HL-60 (cell line): ENCODE data around the gene MED17.

Source experiments
- DNase-seq, 2 experiments: peaks; one replicate each; pipeline ENCODE4 v3.0.0-alpha.2; 2010 to 2020; ENCODE audit warnings: low read depth in 1 of 2, low spot score in 1 of 2
- H3K27ac ChIP-seq: fragments of 250-450 bp; sonication (Bioruptor Pico); replicated peaks from 2 replicates; pipeline ENCODE4 v1.5.1; 2020; ENCODE audit warnings: mild to moderate bottlenecking, moderate library complexity
- H3K27me3 ChIP-seq: fragments of 250-450 bp; sonication (Bioruptor Pico); 2 replicates; pipeline ENCODE4 v1.5.1; 2021; ENCODE audit warnings: mild to moderate bottlenecking, moderate library complexity; ENCODE audit not compliant: insufficient read depth, poor library complexity, severe bottlenecking
- H3K4me3 ChIP-seq: replicated peaks from 2 replicates; pipeline ENCODE4 v1.5.1; 2011; ENCODE audit warnings: mild to moderate bottlenecking, control low read depth, low read length; ENCODE audit not compliant: insufficient read depth
- GABPA ChIP-seq: IDR thresholded peaks from 2 replicates; pipeline ENCODE4 v1.6.1; 2012; ENCODE audit warnings: low read depth
- POLR2AphosphoS5 ChIP-seq: IDR thresholded peaks from 2 replicates; pipeline ENCODE4 v1.6.1; 2012; ENCODE audit warnings: low read depth
- SPI1 ChIP-seq: IDR thresholded peaks from 2 replicates; pipeline ENCODE4 v1.6.1; 2012; ENCODE audit warnings: low read depth, mild to moderate bottlenecking, borderline replicate concordance
- TF ChIP-seq, protein P1 (sequence below): IDR thresholded peaks from one replicate; pipeline ENCODE4 v1.5.1; 2011; ENCODE audit warnings: low read length, control low read depth, inconsistent platforms; ENCODE audit not compliant: insufficient read depth
- TF ChIP-seq, protein P2 (sequence below): IDR thresholded peaks from 2 replicates; pipeline ENCODE4 v1.6.1; 2012; ENCODE audit warnings: low read depth; ENCODE audit not compliant: insufficient replicate concordance

The MED17 gene

DNA sequence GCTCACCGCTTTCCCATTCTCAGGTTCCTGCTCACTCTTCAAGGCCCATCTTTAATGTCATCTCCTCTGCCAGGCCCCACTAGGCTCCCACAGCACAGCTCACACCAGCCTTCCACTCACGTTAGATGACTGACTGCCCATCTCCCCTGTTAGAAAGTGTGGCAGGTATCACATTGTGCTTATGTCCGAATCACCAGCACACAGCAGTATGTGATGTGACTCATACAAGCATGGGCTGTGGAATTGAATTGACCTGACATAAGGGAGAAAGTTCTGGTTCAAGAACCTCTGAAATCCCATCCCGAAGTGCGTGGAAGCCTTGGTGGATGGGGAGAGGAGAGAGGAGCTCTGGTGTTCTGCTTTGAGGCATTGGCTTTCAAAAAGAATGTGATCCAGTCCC lies 59.8 kb downstream of the MED17 start:
- DNase-seq, result no peak

DNA sequence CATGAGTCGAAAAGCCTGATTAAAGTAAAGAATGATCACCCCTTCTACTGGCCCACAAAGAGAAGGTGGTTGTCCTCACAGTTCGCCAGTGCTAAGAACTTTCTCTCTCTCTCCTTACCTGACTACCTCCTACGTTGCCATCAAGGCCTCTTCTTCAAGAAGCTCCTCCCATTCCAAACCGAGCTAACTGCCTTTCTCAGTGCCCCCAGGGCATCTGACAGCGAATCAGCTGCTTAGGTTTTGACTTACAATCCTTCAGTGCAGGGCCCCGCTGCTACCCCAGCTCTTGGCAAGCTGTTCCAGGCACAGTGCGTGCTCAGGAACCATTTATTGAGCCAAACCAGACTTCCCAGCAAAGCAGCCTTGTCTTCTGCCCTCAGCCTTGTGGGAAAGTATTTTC lies 60.5 kb downstream of the MED17 start:
- Histone ChIP-seq H3K27me3 (peaks cover under 1% of the 10 kb centered on the region), H3K27ac (no peak overlapping the region), H3K4me3 (no peak overlapping the region)
- no peak for TF ChIP-seq SPI1
- TF ChIP-seq POLR2AphosphoS5, result no peak
- no peak for TF ChIP-seq GABPA
- TF ChIP-seq, protein P1, sequence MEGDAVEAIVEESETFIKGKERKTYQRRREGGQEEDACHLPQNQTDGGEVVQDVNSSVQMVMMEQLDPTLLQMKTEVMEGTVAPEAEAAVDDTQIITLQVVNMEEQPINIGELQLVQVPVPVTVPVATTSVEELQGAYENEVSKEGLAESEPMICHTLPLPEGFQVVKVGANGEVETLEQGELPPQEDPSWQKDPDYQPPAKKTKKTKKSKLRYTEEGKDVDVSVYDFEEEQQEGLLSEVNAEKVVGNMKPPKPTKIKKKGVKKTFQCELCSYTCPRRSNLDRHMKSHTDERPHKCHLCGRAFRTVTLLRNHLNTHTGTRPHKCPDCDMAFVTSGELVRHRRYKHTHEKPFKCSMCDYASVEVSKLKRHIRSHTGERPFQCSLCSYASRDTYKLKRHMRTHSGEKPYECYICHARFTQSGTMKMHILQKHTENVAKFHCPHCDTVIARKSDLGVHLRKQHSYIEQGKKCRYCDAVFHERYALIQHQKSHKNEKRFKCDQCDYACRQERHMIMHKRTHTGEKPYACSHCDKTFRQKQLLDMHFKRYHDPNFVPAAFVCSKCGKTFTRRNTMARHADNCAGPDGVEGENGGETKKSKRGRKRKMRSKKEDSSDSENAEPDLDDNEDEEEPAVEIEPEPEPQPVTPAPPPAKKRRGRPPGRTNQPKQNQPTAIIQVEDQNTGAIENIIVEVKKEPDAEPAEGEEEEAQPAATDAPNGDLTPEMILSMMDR, result no peak
- TF ChIP-seq, protein P2, sequence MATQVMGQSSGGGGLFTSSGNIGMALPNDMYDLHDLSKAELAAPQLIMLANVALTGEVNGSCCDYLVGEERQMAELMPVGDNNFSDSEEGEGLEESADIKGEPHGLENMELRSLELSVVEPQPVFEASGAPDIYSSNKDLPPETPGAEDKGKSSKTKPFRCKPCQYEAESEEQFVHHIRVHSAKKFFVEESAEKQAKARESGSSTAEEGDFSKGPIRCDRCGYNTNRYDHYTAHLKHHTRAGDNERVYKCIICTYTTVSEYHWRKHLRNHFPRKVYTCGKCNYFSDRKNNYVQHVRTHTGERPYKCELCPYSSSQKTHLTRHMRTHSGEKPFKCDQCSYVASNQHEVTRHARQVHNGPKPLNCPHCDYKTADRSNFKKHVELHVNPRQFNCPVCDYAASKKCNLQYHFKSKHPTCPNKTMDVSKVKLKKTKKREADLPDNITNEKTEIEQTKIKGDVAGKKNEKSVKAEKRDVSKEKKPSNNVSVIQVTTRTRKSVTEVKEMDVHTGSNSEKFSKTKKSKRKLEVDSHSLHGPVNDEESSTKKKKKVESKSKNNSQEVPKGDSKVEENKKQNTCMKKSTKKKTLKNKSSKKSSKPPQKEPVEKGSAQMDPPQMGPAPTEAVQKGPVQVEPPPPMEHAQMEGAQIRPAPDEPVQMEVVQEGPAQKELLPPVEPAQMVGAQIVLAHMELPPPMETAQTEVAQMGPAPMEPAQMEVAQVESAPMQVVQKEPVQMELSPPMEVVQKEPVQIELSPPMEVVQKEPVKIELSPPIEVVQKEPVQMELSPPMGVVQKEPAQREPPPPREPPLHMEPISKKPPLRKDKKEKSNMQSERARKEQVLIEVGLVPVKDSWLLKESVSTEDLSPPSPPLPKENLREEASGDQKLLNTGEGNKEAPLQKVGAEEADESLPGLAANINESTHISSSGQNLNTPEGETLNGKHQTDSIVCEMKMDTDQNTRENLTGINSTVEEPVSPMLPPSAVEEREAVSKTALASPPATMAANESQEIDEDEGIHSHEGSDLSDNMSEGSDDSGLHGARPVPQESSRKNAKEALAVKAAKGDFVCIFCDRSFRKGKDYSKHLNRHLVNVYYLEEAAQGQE, result no peak
- DNase-seq, result no peak

More for the DNA sequence above, 59.8 kb downstream of the MED17 start:
- TF ChIP-seq POLR2AphosphoS5, result no peak
- no peak for TF ChIP-seq SPI1
- TF ChIP-seq GABPA, result no peak
- TF ChIP-seq, protein P2, result no peak
- TF ChIP-seq, protein P1, result no peak
- no peaks in the 10 kb centered on the region for H3K27me3 ChIP-seq
- no peak overlapping the region for H3K4me3 ChIP-seq
- no peak overlapping the region for H3K27ac ChIP-seq

DNA sequence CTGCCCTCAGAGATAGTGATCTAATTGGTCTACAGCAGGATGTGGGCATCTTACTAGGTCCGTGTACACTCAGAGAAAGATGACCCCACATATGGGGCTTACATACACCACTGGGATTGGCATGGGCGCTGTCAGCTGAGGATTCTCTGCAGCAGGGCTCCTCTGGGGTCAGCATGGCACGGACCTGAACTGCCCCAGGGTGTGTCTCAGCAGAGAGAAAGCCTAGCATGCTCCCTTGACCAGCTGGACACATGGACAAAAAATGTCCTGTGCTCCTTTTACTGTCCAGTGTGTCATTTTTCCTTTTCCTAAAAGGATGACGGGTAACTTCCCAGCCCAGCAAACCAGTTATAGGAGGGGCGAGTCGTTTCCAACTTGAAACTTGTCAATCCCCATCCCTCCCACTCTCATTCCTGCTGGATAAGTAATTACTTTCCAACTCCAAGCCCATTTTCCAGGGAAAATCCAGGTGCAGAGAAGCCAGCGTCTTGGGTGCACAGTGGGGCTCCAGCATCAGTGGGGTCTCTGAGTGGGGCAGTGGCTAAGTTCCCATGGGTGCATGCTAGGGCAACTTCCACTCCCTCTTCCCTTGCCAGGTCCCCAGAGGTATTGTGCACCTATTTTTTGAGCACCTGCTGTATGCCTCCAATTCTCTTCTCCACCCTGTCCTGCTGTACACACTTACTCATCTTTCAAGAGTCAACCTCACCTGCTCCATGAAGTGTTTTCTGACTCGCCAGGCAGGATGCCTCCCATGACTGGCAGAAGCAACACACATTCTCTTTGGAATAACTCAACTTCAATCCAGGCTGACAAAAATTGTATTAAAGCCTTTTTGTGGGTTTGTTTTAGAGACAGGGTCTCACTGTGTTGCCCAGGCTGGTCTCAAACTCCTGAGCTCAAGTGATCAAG lies 61.4 kb downstream of the MED17 start:
- no peak for DNase-seq
- H3K27ac ChIP-seq, result no peak overlapping the region
- TF ChIP-seq SPI1 (no peak), GABPA (no peak), POLR2AphosphoS5 (no peak)
- TF ChIP-seq, protein P2, result no peak
- TF ChIP-seq, protein P1, result no peak
- H3K4me3 ChIP-seq, result no peak overlapping the region
- H3K27me3 ChIP-seq, result peaks cover 3% of the 10 kb centered on the region
